Endothelial cell of umbilical vein (primary cell): ENCODE data around the gene RAI2. TPM values are rescaled to one million over a fixed set of nuclear protein-coding genes. Genes with fewer than 3 reads are reported as not detected.

Experiments
- BruUV-seq: library from RNA; stranded (reverse); fragments of 400-500 nt; replicated peaks from 2 replicates; lab custom pipeline; 2021; lab: Mats Ljungman, UMichigan
- CTCF ChIA-PET: fragments of 300-600, 350-600 bp; sonication (Branson Sonifier 250); formaldehyde crosslinking; loops from one replicate; lab custom pipeline; 2021; ENCODE audit warnings: antibody characterized with exemption, inconsistent platforms; lab: Charles Lee
- POLR2A ChIA-PET: fragments of 300-600, 350-600 bp; sonication (Branson Sonifier 250); formaldehyde crosslinking; loops from one replicate; lab custom pipeline; 2021; ENCODE audit warnings: antibody characterized with exemption, inconsistent platforms; lab: Charles Lee
- DNase-seq: peaks from one replicate; pipeline ENCODE4 v3.0.0-alpha.2; 2011; ENCODE audit warnings: low read depth, low spot score
- FAIRE-seq: peaks from 2 replicates; lab custom pipeline; 2011; peaks lifted over from hg19 to GRCh38; lab: Jason Lieb, UNC
- H2AFZ ChIP-seq: 2 replicates; pipeline ENCODE4 v1.6.0; 2012; ENCODE audit warnings: low read depth, low read length, control low read depth, inconsistent platforms
- H3K27ac ChIP-seq: 2 replicates; pipeline ENCODE4 v1.5.1; 2011; ENCODE audit warnings: low read depth, mild to moderate bottlenecking, control low read depth, low read length, moderate library complexity; ENCODE audit not compliant: insufficient read depth
- H3K27me3 ChIP-seq, 2 experiments: 2 replicates each; pipeline versions ENCODE4 v1.6.0 to v1.6.1; 2011; ENCODE audit warnings: low read length in 2 of 2, mixed read lengths in 1 of 2; ENCODE audit not compliant: control insufficient read depth in 2 of 2, insufficient read depth in 2 of 2
- H3K36me3 ChIP-seq, 2 experiments: 2 replicates in 1 of 2; 3 replicates in 1 of 2; pipeline ENCODE4 v1.5.1; 2011; ENCODE audit warnings: low read length in 2 of 2, mild to moderate bottlenecking in 1 of 2, moderate library complexity in 1 of 2; ENCODE audit not compliant: control insufficient read depth in 2 of 2, insufficient read depth in 2 of 2; ENCODE audit errors: extremely low read depth in 1 of 2
- H3K4me1 ChIP-seq: 3 replicates; pipeline ENCODE4 v1.5.1; 2011; ENCODE audit warnings: mild to moderate bottlenecking, low read length; ENCODE audit not compliant: control insufficient read depth, insufficient read depth; ENCODE audit errors: extremely low read depth
- H3K4me2 ChIP-seq: 2 replicates; pipeline ENCODE4 v1.6.1; 2011; ENCODE audit warnings: low read length, control low read depth, mixed read lengths; ENCODE audit not compliant: insufficient read depth
- H3K4me3 ChIP-seq, 3 experiments: fragments of 200-600 bp in 1 of 3; sonication (generic), shearing (Covaris generic) in 1 of 3; replicated peaks in 1 of 3; 2 replicates each; pipeline ENCODE4 v1.5.1; 2011 to 2016; ENCODE audit warnings: control low read depth in 3 of 3, low read length in 3 of 3, mild to moderate bottlenecking in 2 of 3, inconsistent platforms in 1 of 3, low read depth in 1 of 3, moderate library complexity in 1 of 3; ENCODE audit not compliant: insufficient read depth in 1 of 3
- H3K79me2 ChIP-seq: 2 replicates; pipeline ENCODE4 v1.6.0; 2012; ENCODE audit warnings: low read length, inconsistent platforms; ENCODE audit not compliant: control insufficient read depth, insufficient read depth
- H3K9ac ChIP-seq: replicated peaks from 2 replicates; pipeline ENCODE3; 2011; ENCODE audit warnings: low read length, control low read depth; ENCODE audit not compliant: insufficient read depth; ENCODE audit errors: extremely low read depth
- H3K9me1 ChIP-seq: replicated peaks from 3 replicates; pipeline ENCODE4 v1.6.0; 2011; ENCODE audit warnings: mild to moderate bottlenecking, low read length; ENCODE audit not compliant: control insufficient read depth, insufficient read depth; ENCODE audit errors: extremely low read depth
- H3K9me3 ChIP-seq: replicated peaks from 2 replicates; pipeline ENCODE4 v1.5.1; 2012; ENCODE audit warnings: low read length, inconsistent platforms; ENCODE audit not compliant: control insufficient read depth, insufficient read depth
- H4K20me1 ChIP-seq: replicated peaks from 2 replicates; pipeline ENCODE3; 2011; ENCODE audit warnings: mild to moderate bottlenecking, low read length; ENCODE audit not compliant: control insufficient read depth, insufficient read depth; ENCODE audit errors: extremely low read depth
- CTCF ChIP-seq, 2 donors: IDR thresholded peaks; 1 replicate in 1 of 2; 2 replicates in 1 of 2; pipeline ENCODE4 v1.5.1; 2011; ENCODE audit warnings: low read length in 2 of 2, mild to moderate bottlenecking in 2 of 2, moderate library complexity in 2 of 2, control low read depth in 1 of 2, inconsistent platforms in 1 of 2, low read depth in 1 of 2; ENCODE audit not compliant: insufficient read depth in 1 of 2; ENCODE audit errors: extremely low read depth in 1 of 2
- EZH2 ChIP-seq: IDR thresholded peaks from 2 replicates; pipeline ENCODE4 v1.6.1; 2012; ENCODE audit warnings: borderline replicate concordance, low read depth, mild to moderate bottlenecking, moderate library complexity, low read length, inconsistent platforms; ENCODE audit not compliant: severe bottlenecking
- FOS ChIP-seq: IDR thresholded peaks from 2 replicates; pipeline ENCODE4 v1.6.1; 2011; ENCODE audit warnings: mild to moderate bottlenecking, low read length, moderate library complexity, borderline replicate concordance; ENCODE audit not compliant: insufficient read depth
- GATA2 ChIP-seq: IDR thresholded peaks from 2 replicates; pipeline ENCODE4 v1.7.0; 2011; ENCODE audit warnings: low read depth, mild to moderate bottlenecking, moderate library complexity, mixed read lengths, low read length; ENCODE audit not compliant: insufficient read length, insufficient read depth
- JUN ChIP-seq: IDR thresholded peaks from 2 replicates; pipeline ENCODE4 v1.6.1; 2011; ENCODE audit warnings: borderline replicate concordance, low read depth; ENCODE audit not compliant: insufficient read length, insufficient read depth
- MAX ChIP-seq: IDR thresholded peaks from 2 replicates; pipeline ENCODE4 v1.6.1; 2011; ENCODE audit not compliant: insufficient read depth, insufficient read length
- MYC ChIP-seq: IDR thresholded peaks from one replicate; pipeline ENCODE4 v1.6.1; 2011; ENCODE audit warnings: mild to moderate bottlenecking, low read depth, low read length
- POLR2A ChIP-seq: IDR thresholded peaks from 2 replicates; pipeline ENCODE4 v1.6.1; 2012; ENCODE audit warnings: low read depth, mild to moderate bottlenecking, control low read depth, low read length
- POLR2AphosphoS5 ChIP-seq: IDR thresholded peaks from 2 replicates; pipeline ENCODE4 v1.6.1; 2012; ENCODE audit warnings: low read depth, mild to moderate bottlenecking, control low read depth, low read length, moderate library complexity; ENCODE audit not compliant: insufficient read depth
- dilution Hi-C: fragments of 300-500 bp; cut with MboI; formaldehyde crosslinking; loops from one replicate; pipeline ENCODE4 v1.15.0; 2019; ENCODE audit warnings: low sequenced_read_pairs; ENCODE audit not compliant: extremely low pct_ligation_motif_present
- intact Hi-C: fragments of 100-400 bp; cut with micrococcal nuclease; formaldehyde crosslinking; loops from one replicate; pipeline ENCODE4 v1.10.0; 2022
- polyA plus RNA-seq, 4 experiments: library from polyadenylated mRNA; depleted of rRNA in 3 of 4; stranded (reverse) in 3 of 4; unstranded in 1 of 4; fragments of >200 nt; gene quantifications; 2 replicates each; pipeline versions ENCODE4 v1.2.1 to v1.2.3, GENCODE V29; 2011 to 2012; ENCODE audit warnings: missing spikeins in 1 of 4
- total RNA-seq: library from RNA; stranded (reverse); gene quantifications from 2 replicates; pipeline ENCODE4 v1.2.3, GENCODE V29; 2021

RAI2 gene
- total and polyA plus RNA-seq, 2 donors (not counting 3 experiments of a cell fraction or from before 2014, with no cell fraction given) = 0.19 to 0.91 TPM

GRCh38 chrX:17876135-17876534 is 15.0 kb upstream of the RAI2 start:
- dilution Hi-C loops = no loop called here
- H3K4me3 ChIP-seq = no peak overlapping the region
- H2AFZ ChIP-seq = no peak overlapping the region
- H3K9me3 ChIP-seq = no peaks in the 10 kb centered on the region
- no peaks in the 10 kb centered on the region for H3K36me3 ChIP-seq
- intact Hi-C loops = no loop called here
- no peak overlapping the region for H3K4me2 ChIP-seq
- FAIRE-seq (no peak), DNase-seq (no peak)
- H3K9me1 ChIP-seq = no peaks in the 10 kb centered on the region
- no peak overlapping the region for H3K9ac ChIP-seq
- H3K27me3 ChIP-seq = no peaks in the 10 kb centered on the region
- no peaks in the 10 kb centered on the region for H4K20me1 ChIP-seq
- no peak overlapping the region for H3K27ac ChIP-seq
- CTCF ChIA-PET = no interaction called here
- H3K4me1 ChIP-seq = no peaks in the 10 kb centered on the region
- TF ChIP-seq EZH2 (no peak), POLR2AphosphoS5 (no peak), MAX (no peak)
- no peaks in the 10 kb centered on the region for H3K79me2 ChIP-seq
- BruUV-seq = no TSS peak
- POLR2A ChIA-PET = no interaction called here

GRCh38 chrX:17869580-17869979 is 8.5 kb upstream of the RAI2 start:
- no peaks in the 10 kb centered on the region for H3K36me3 ChIP-seq
- FAIRE-seq (no peak), DNase-seq (no peak)
- no peaks in the 10 kb centered on the region for H3K4me1 ChIP-seq
- no peak overlapping the region for H2AFZ ChIP-seq
- CTCF ChIA-PET = no interaction called here
- H4K20me1 ChIP-seq = no peaks in the 10 kb centered on the region
- no TSS peak for BruUV-seq
- no peaks in the 10 kb centered on the region for H3K9me1 ChIP-seq
- H3K79me2 ChIP-seq = no peaks in the 10 kb centered on the region
- no peaks in the 10 kb centered on the region for H3K9me3 ChIP-seq
- dilution Hi-C loops (no loop called here), intact Hi-C loops (no loop called here)
- H3K4me2 ChIP-seq = no peak overlapping the region
- no peak overlapping the region for H3K9ac ChIP-seq
- no peaks in the 10 kb centered on the region for H3K27me3 ChIP-seq
- no peak overlapping the region for H3K4me3 ChIP-seq
- no peak for TF ChIP-seq POLR2AphosphoS5
- TF ChIP-seq JUN = no peak
- no peak for TF ChIP-seq GATA2
- TF ChIP-seq MAX = no peak
- no peak for TF ChIP-seq POLR2A
- TF ChIP-seq FOS = no peak
- no peak for TF ChIP-seq CTCF (IDR thresholded peaks at IDR 0.05; ENCODE audit: extremely low read depth in 1 of 2, insufficient read depth in 1 of 2, low read depth in 1 of 2, low read length in 2 of 2)
- no peak for TF ChIP-seq MYC
- POLR2A ChIA-PET = no interaction called here
- no peak overlapping the region for H3K27ac ChIP-seq
